GM13977 (cell line): ENCODE data around the gene FAM187B.

Experiments used
- DNase-seq: peaks from one replicate; pipeline ENCODE4 v3.0.0; 2012; ENCODE audit warnings: low spot score
- CTCF ChIP-seq: IDR thresholded peaks from 2 replicates; pipeline ENCODE4 v1.5.1; 2012; ENCODE audit warnings: mild to moderate bottlenecking, control low read depth; ENCODE audit not compliant: insufficient read depth; ENCODE audit errors: extremely low read depth, missing control alignments
- in situ Hi-C: fragments of 300-500 bp; cut with MboI; formaldehyde crosslinking; loops from one replicate; pipeline ENCODE4 v1.12.0; 2022; ENCODE audit warnings: low sequenced_read_pairs, low pct_unique_long_range_greater_than_20kb, mixed read lengths, inconsistent platforms; ENCODE audit not compliant: unreplicated experiment

The FAM187B gene

GRCh38 chr19:35266520-35267352, 38.2 kb upstream of the FAM187B start:
- DNase-seq = no peak
- in situ Hi-C loops = no loop called here
- TF ChIP-seq CTCF = no peak

DNA sequence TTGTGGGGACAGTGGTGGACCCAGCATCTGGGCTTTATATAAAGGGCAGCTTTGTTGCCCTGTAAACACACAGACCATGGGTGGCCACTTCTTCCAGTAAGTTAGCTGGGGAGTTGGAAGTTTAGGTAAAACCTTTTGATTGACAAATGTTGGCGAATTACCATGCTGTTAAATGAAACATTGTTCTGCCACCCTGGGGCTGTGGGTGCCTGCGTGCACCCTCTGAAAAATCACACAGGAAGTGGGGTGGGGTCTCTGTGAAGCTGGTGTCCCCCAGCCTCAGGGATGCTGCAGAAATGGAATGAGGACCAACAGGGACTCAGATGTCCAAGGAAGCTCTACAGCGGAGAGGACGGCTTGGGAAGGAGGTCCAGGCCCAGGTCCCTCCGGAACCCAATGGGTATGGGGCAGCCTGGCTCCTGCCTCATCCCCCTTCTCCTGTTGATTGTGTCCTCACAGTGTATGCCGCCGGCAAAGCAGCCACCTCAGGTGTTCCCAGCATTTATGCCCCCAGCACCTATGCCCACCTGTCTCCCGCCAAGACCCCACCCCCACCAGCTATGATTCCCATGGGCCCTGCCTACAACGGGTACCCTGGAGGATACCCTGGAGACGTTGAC, 37.5 kb upstream of the FAM187B start:
- DNase-seq = no peak
- TF ChIP-seq CTCF = no peak
- in situ Hi-C loops = no loop called here

GRCh38 chr19:35265126-35265899, 36.8 kb upstream of the FAM187B start:
- in situ Hi-C loops = no loop called here
- no peak for DNase-seq
- no peak for TF ChIP-seq CTCF

DNA sequence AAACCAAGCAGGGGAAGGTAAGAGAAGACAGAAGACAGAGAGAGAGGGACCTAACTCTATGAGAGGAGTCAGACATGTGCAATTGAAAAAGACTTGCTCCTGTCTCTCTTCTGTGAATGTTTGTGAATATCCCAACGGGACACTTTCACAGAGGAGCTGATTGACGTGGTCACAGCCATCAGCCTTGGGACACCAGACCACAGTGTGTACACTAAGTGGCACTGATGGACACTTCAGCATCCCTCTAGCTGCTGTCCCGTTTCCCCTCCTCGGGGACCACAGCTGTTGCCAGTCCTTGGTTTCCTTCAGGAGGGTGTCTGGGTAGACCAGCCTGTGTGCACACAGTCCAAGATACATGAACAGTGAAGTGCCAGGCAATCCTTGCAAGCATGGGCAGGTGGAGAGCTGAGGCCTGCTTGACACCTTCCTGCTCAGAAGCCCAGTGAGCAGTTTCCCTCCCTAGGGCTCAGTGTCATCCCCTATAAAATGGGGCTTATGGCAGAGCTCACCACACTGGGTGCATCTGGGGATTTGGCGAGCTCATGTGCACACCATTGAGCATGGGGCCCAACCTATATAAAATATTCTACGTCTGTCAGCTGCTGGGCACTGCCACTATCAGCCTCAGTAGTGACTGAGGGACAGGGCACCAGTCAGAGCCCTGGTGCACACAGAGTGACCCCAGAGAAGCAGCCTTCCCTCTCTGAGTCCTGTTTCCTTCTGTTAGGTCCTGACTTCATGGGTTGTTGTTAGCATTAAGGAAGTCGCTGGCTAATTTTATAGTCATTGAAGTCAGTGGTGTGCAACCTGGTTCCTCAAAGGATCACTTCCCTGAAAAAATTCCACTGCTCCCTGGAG, 36.0 kb upstream of the FAM187B start:
- in situ Hi-C loops = no loop called here
- no peak for DNase-seq
- no peak for TF ChIP-seq CTCF

DNA sequence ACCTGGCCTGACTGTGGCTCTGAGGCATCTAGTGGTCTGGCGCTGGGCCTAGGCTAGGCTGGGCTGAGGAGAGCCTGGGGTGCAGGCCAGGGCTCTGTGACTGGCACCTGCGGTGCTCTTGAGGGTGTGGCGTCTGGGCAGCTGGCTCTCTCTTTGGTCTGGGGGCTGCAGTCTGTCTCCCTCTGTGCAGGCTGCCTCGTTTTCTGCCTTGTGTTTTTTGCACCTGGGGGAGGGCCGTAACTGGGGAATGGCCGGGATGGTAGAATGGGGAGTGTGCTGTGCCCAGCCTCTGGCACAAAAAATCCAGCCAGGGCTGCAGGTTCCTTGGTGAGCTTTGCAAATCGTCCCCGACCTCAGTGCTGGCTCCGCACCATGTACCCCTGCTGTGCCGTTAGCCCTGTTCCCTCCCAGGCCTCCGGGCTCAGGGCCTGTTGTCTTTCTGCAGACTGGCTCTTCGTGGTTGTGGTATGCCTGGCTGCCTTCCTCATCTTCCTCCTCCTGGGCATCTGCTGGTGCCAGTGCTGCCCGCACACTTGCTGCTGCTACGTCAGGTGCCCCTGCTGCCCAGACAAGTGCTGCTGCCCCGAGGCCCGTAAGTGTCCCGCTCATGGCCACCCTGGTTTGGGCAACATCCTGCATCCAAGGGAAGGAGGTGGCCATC, 33.7 kb upstream of the FAM187B start:
- DNase-seq = no peak
- TF ChIP-seq CTCF = no peak
- in situ Hi-C loops = no loop called here
